K562 (cell line): ENCODE results near the gene FARSA. TPM values are rescaled to one million over a fixed set of nuclear protein-coding genes. Genes with fewer than 3 reads are reported as not detected.

ENCODE experiments used
- ATAC-seq: fragments of 200-7000 bp; cut with Tn5 transposase; 3 replicates; pipeline ENCODE4 v1.9.1; 2020; ENCODE audit warnings: moderate library complexity
- BruUV-seq: library from RNA; stranded (reverse); fragments of 400-500 nt; replicated peaks from 2 replicates; lab custom pipeline; 2021; lab: Mats Ljungman, UMichigan
- CTCF ChIA-PET: fragments of 300-600 bp; formaldehyde crosslinking; extraction: SDS; loops from one replicate; lab custom pipeline; 2021; ENCODE audit warnings: low intra/inter-chr PET ratio; lab: Yijun Ruan, JAX
- POLR2A ChIA-PET: fragments of 300-600, 350-650 bp; sonication (Branson Sonifier 250); formaldehyde crosslinking; extraction: SDS; loops from one replicate; lab custom pipeline; 2021; ENCODE audit warnings: antibody characterized with exemption, inconsistent platforms; lab: Yijun Ruan, JAX
- DNase-seq, 4 experiments: peaks; one replicate each; pipeline versions ENCODE4 v3.0.0 to v3.0.0-alpha.2; 2011 to 2018; ENCODE audit warnings: low spot score in 3 of 4, mixed read lengths in 3 of 4; ENCODE audit errors: extremely low read depth in 1 of 4
- FAIRE-seq: peaks from 2 replicates; lab custom pipeline; 2011; peaks lifted over from hg19 to GRCh38; lab: Jason Lieb, UNC
- H2AFZ ChIP-seq: 2 replicates; pipeline ENCODE4 v1.6.0; 2011; ENCODE audit warnings: low read depth, low read length, control low read depth, inconsistent platforms
- H3K27ac ChIP-seq: fragments of 200-600 bp; 3 replicates; pipeline ENCODE4 v1.8.0; 2011; ENCODE audit warnings: low read depth, mild to moderate bottlenecking, control low read depth, inconsistent platforms, low read length, moderate library complexity, mixed read lengths; ENCODE audit errors: extremely low read depth
- H3K27me3 ChIP-seq, 2 experiments: fragments of 300-600 bp in 1 of 2; 2 replicates in 1 of 2; 3 replicates in 1 of 2; pipeline versions ENCODE4 v1.6.0 to v1.8.0; 2011; ENCODE audit warnings: inconsistent platforms in 2 of 2, low read length in 2 of 2, mild to moderate bottlenecking in 1 of 2, mixed read lengths in 1 of 2, moderate library complexity in 1 of 2; ENCODE audit not compliant: control insufficient read depth in 2 of 2, insufficient read depth in 2 of 2
- H3K36me3 ChIP-seq: fragments of 300-600 bp; 3 replicates; pipeline ENCODE4 v1.8.0; 2011; ENCODE audit warnings: mild to moderate bottlenecking, low read length, inconsistent platforms; ENCODE audit not compliant: control insufficient read depth, insufficient read depth
- H3K4me1 ChIP-seq, 2 experiments: fragments of 200-600 bp in 1 of 2; replicated peaks in 1 of 2; 2 replicates in 1 of 2; 3 replicates in 1 of 2; pipeline versions ENCODE4 v1.5.1 to v1.8.0; 2011; ENCODE audit warnings: inconsistent platforms in 2 of 2, low read length in 2 of 2, mild to moderate bottlenecking in 1 of 2, mixed read lengths in 1 of 2, moderate library complexity in 1 of 2; ENCODE audit not compliant: control insufficient read depth in 2 of 2, insufficient read depth in 2 of 2
- H3K4me2 ChIP-seq: 2 replicates; pipeline ENCODE4 v1.6.1; 2011; ENCODE audit warnings: low read length, control low read depth, inconsistent platforms, mixed read lengths; ENCODE audit not compliant: insufficient read depth
- H3K4me3 ChIP-seq: fragments of 200-600 bp; sonication (generic), shearing (Covaris generic); 2 replicates; pipeline ENCODE4 v1.5.1; 2016; ENCODE audit warnings: control low read depth, inconsistent platforms
- H3K79me2 ChIP-seq: fragments of 200-600 bp; 3 replicates; pipeline ENCODE4 v1.8.0; 2011; ENCODE audit warnings: low read length, inconsistent platforms; ENCODE audit not compliant: control insufficient read depth, insufficient read depth
- H3K9ac ChIP-seq, 2 experiments: 2 replicates each; pipeline versions ENCODE4 v1.6.0 to v1.6.1; 2011; ENCODE audit warnings: low read depth in 2 of 2, low read length in 2 of 2, control low read depth in 1 of 2, inconsistent platforms in 1 of 2, mild to moderate bottlenecking in 1 of 2, mixed read lengths in 1 of 2; ENCODE audit not compliant: insufficient read depth in 1 of 2
- H3K9me1 ChIP-seq: one replicate; pipeline ENCODE4 v1.6.0; 2011; ENCODE audit warnings: inconsistent platforms, mild to moderate bottlenecking, low read length, moderate library complexity; ENCODE audit not compliant: control insufficient read depth, insufficient read depth
- H3K9me3 ChIP-seq: replicated peaks from 2 replicates; pipeline ENCODE4 v1.5.1; 2011; ENCODE audit warnings: low read depth, low read length, inconsistent platforms; ENCODE audit not compliant: control insufficient read depth, insufficient read depth
- H4K20me1 ChIP-seq: replicated peaks from 2 replicates; pipeline ENCODE4 v1.6.1; 2011; ENCODE audit warnings: low read length, inconsistent platforms, mixed read lengths; ENCODE audit not compliant: control insufficient read depth, insufficient read depth
- PRDM10 ChIP-seq: fragments of 450-650 bp; IDR thresholded peaks from 2 replicates; pipeline ENCODE4 v1.6.1; 2018; ENCODE audit not compliant: partially characterized antibody
- VEZF1 ChIP-seq: fragments of 200-800 bp; sonication (Bioruptor generic); IDR thresholded peaks from 2 replicates; pipeline ENCODE4 v1.6.1; 2017; ENCODE audit warnings: missing genetic modification characterization, missing compliant biosample characterization
- ZNF384 ChIP-seq: IDR thresholded peaks from 2 replicates; pipeline ENCODE4 v1.6.1; 2012; ENCODE audit warnings: low read depth, low read length, improper control_type of control experiment
- WGBS: fragments of 100-300 bp; shearing (Covaris generic); methylation state at CpG from one replicate; pipeline ENCODE4 v1.1.6; 2016; ENCODE audit warnings: low coverage, mixed read lengths; ENCODE audit not compliant: insufficient coverage; ENCODE audit errors: missing lambda C conversion rate; 5-methylcytosine and 5-hydroxymethylcytosine counted together
- in situ Hi-C: fragments of 300-500 bp; cut with MboI; formaldehyde crosslinking; loops from 4 replicates; pipeline ENCODE4 v1.15.0; 2018; ENCODE audit warnings: inconsistent platforms, mixed read lengths
- intact Hi-C: fragments of 100-400 bp; cut with micrococcal nuclease; formaldehyde crosslinking; loops from 2 replicates; pipeline ENCODE4 v1.14.2; 2022
- polyA plus RNA-seq, 8 experiments: library from polyadenylated mRNA; depleted of rRNA in 4 of 8; stranded (reverse) in 5 of 8; unstranded in 3 of 8; fragments of >200 nt; fragmentation: Nextera tagmentation in 2 of 8; fragmentation: Illumina TruSeq in 1 of 8; extraction: Ambion mirVana in 2 of 8; extraction: Trizol in 1 of 8; gene quantifications; 2 replicates each; pipeline versions ENCODE4 v1.2.1 to v1.2.3, GENCODE V29; 2011 to 2014; ENCODE audit warnings: inconsistent platforms in 1 of 8, missing spikeins in 1 of 8
- total RNA-seq, 7 experiments: library from RNA; depleted of rRNA in 6 of 7; stranded (reverse); fragments of >200 nt in 6 of 7; fragmentation: Illumina TruSeq in 2 of 7; extraction: Trizol in 2 of 7; gene quantifications; 2 replicates each; pipeline versions ENCODE4 v1.2.1 to v1.2.3, GENCODE V29; 2011 to 2021; ENCODE audit warnings: low replicate concordance in 1 of 7

FARSA gene
- total and polyA plus RNA-seq, 9 of the 15 experiments (the other 6 are each of a cell fraction or from before 2014, with no cell fraction given), result 25.2 to 237 (median 89.6) TPM

- TF ChIP-seq VEZF1 (CRISPR knock-in tag), result no peak
- TF ChIP-seq PRDM10, result peak; percentile 42
- TF ChIP-seq ZNF384, result peak; percentile 66; the same call in 1 of the 2 replicates
- Histone ChIP-seq H3K27me3 (no peaks in the 10 kb centered on the region), H3K36me3 (no peaks in the 10 kb centered on the region), H3K79me2 (no peaks in the 10 kb centered on the region), H3K4me2 (no peak overlapping the region), H3K4me3 (no peak overlapping the region), H3K9me1 (no peaks in the 10 kb centered on the region), H3K4me1 (peaks cover 10 to 52% of the 10 kb centered on the region in 2 experiments; a peak in 4 of 5 replicates), H2AFZ (no peak overlapping the region), H4K20me1 (no peaks in the 10 kb centered on the region), H3K9ac (no peak overlapping the region), H3K9me3 (no peaks in the 10 kb centered on the region), H3K27ac (no peak overlapping the region)
- no TSS peak for BruUV-seq
- FAIRE-seq (no peak), DNase-seq (peak in 1 of 4 experiments; percentile 5), ATAC-seq (no peak)
- CTCF ChIA-PET, result interaction anchor here (0.9 kb wide), 1 partner anchor 14 kb away, joined by 3 read pairs; no protein-coding TSS in a partner anchor
- intact Hi-C loops, result loop anchor here (5.0 kb wide), 1 partner anchor 282 kb away; no protein-coding TSS in a partner anchor
- WGBS, result 7% methylated on average over 3 of the region's 3 CpGs
- POLR2A ChIA-PET, result interaction anchor here (0.8 to 0.9 kb wide), 2 partner anchors 121 to 173 kb away, joined by 3 to 5 read pairs; no protein-coding TSS in a partner anchor
- in situ Hi-C loops, result loop anchor here (5.0 to 10.0 kb wide), 2 partner anchors 112 to 445 kb away; no protein-coding TSS in a partner anchor
Measured at GRCh38 chr19:12979974-12980373, 46.5 kb upstream of the FARSA start.
